ENCODE measurements around the gene SCARB1.

The SCARB1 gene

GRCh38 chr12:124841558-124841945 lies 22.1 kb downstream of the SCARB1 start:
- no peak for ATAC-seq

- no peak for ATAC-seq
Measured at GRCh38 chr12:124837958-124838803, 25.5 kb downstream of the SCARB1 start.

GRCh38 chr12:124837249-124837897 lies 26.3 kb downstream of the SCARB1 start:
- no peak for ATAC-seq

- no peak for ATAC-seq
Measured at GRCh38 chr12:124836759-124837158, 26.9 kb downstream of the SCARB1 start.

GRCh38 chr12:124835656-124836410 lies 27.8 kb downstream of the SCARB1 start:
- ATAC-seq: no peak

GRCh38 chr12:124834822-124835221 lies 28.8 kb downstream of the SCARB1 start:
- ATAC-seq: no peak

- no peak for ATAC-seq
Measured at GRCh38 chr12:124833693-124834122, 30.0 kb downstream of the SCARB1 start.

- no peak for ATAC-seq
Measured at GRCh38 chr12:124832856-124833255, 30.8 kb downstream of the SCARB1 start.

- ATAC-seq: no peak
Measured at GRCh38 chr12:124831590-124831989, 32.1 kb downstream of the SCARB1 start.

GRCh38 chr12:124830306-124830705 lies 33.4 kb downstream of the SCARB1 start:
- ATAC-seq: no peak

- ATAC-seq: no peak
Measured at GRCh38 chr12:124829708-124830304, 33.9 kb downstream of the SCARB1 start.

GRCh38 chr12:124829008-124829707 lies 34.5 kb downstream of the SCARB1 start:
- no peak for ATAC-seq

GRCh38 chr12:124828264-124829007 lies 35.2 kb downstream of the SCARB1 start:
- ATAC-seq: no peak

- ATAC-seq: no peak
Measured at GRCh38 chr12:124827588-124828184, 36.0 kb downstream of the SCARB1 start.

GRCh38 chr12:124824195-124824594 lies 39.5 kb downstream of the SCARB1 start:
- ATAC-seq: no peak

- no peak for ATAC-seq
Measured at GRCh38 chr12:124823272-124823970, 40.2 kb downstream of the SCARB1 start.

- ATAC-seq: no peak
Measured at GRCh38 chr12:124822218-124822617, 41.4 kb downstream of the SCARB1 start.

GRCh38 chr12:124821252-124822200 lies 42.1 kb downstream of the SCARB1 start:
- ATAC-seq: no peak

GRCh38 chr12:124820199-124820598 lies 43.5 kb downstream of the SCARB1 start:
- no peak for ATAC-seq
